Ramos (cell line): ENCODE measurements around the gene CREB5.
"Not testable (repeated sequence)": the region's sequence is repeated elsewhere in the genome, so short reads cannot be mapped to it uniquely, and the experiment has no call there.

Experiments
- in situ Hi-C: fragments of 300-500 bp; cut with MboI; formaldehyde crosslinking; loops from one replicate; pipeline ENCODE4 v1.14.3; 2022; ENCODE audit warnings: low sequenced_read_pairs; ENCODE audit not compliant: unreplicated experiment

CREB5 gene

GRCh38 chr7:28411876-28412662, at the start of gene CREB5:
Gene CREB5 (plus strand): TSS chr7:28412518. CDS start chr7:28412915, 397 bp downstream.
- in situ Hi-C loops: no loop called here

GRCh38 chr7:28362812-28363211, 49.5 kb upstream of the CREB5 start:
- in situ Hi-C loops: no loop called here

- in situ Hi-C loops: no loop called here
Observed at GRCh38 chr7:28364082-28364481, 48.2 kb upstream of the CREB5 start.

GRCh38 chr7:28369523-28369922, 42.8 kb upstream of the CREB5 start:
- in situ Hi-C loops: no loop called here

- in situ Hi-C loops: no loop called here
Observed at GRCh38 chr7:28371846-28372245, 40.5 kb upstream of the CREB5 start.

- in situ Hi-C loops: no loop called here
Observed at GRCh38 chr7:28373990-28374389, 38.3 kb upstream of the CREB5 start.

- in situ Hi-C loops: loop anchor here (25.0 kb wide), 1 partner anchor 262 kb away; no protein-coding TSS in a partner anchor
Observed at GRCh38 chr7:28375729-28376128, 36.6 kb upstream of the CREB5 start.

- in situ Hi-C loops: loop anchor here (25.0 kb wide), 1 partner anchor 261 kb away; no protein-coding TSS in a partner anchor
Observed at GRCh38 chr7:28376634-28377033, 35.7 kb upstream of the CREB5 start.

GRCh38 chr7:28378574-28379149, 33.7 kb upstream of the CREB5 start:
- in situ Hi-C loops: loop anchor here (25.0 kb wide), 1 partner anchor 259 kb away; no protein-coding TSS in a partner anchor

GRCh38 chr7:28381466-28381865, 30.9 kb upstream of the CREB5 start:
- in situ Hi-C loops: loop anchor here (25.0 kb wide), 1 partner anchor 256 kb away; no protein-coding TSS in a partner anchor

GRCh38 chr7:28382144-28382543, 30.2 kb upstream of the CREB5 start:
- in situ Hi-C loops: loop anchor here (25.0 kb wide), 1 partner anchor 255 kb away; no protein-coding TSS in a partner anchor

GRCh38 chr7:28383975-28384374, 28.3 kb upstream of the CREB5 start:
- in situ Hi-C loops: loop anchor here (25.0 kb wide), 1 partner anchor 253 kb away; no protein-coding TSS in a partner anchor

GRCh38 chr7:28389504-28390395, 22.6 kb upstream of the CREB5 start:
- in situ Hi-C loops: loop anchor here (25.0 kb wide), 1 partner anchor 248 kb away; no protein-coding TSS in a partner anchor

- in situ Hi-C loops: loop anchor here (25.0 kb wide), 1 partner anchor 247 kb away; no protein-coding TSS in a partner anchor
Observed at GRCh38 chr7:28390426-28390825, 21.9 kb upstream of the CREB5 start.

GRCh38 chr7:28392289-28392688, 20.0 kb upstream of the CREB5 start:
- in situ Hi-C loops: loop anchor here (25.0 kb wide), 1 partner anchor 245 kb away; no protein-coding TSS in a partner anchor

- in situ Hi-C loops: loop anchor here (5.0 to 25.0 kb wide), 2 partner anchors 242 to 462 kb away; no protein-coding TSS in a partner anchor
Observed at GRCh38 chr7:28395404-28395803, 16.9 kb upstream of the CREB5 start.

- in situ Hi-C loops: loop anchor here (5.0 to 25.0 kb wide), 2 partner anchors 241 to 461 kb away; no protein-coding TSS in a partner anchor
Observed at GRCh38 chr7:28395831-28396230, 16.5 kb upstream of the CREB5 start.

GRCh38 chr7:28397141-28397540, 15.2 kb upstream of the CREB5 start:
- in situ Hi-C loops: loop anchor here (5.0 to 25.0 kb wide), 2 partner anchors 240 to 460 kb away; no protein-coding TSS in a partner anchor

GRCh38 chr7:28400838-28401360, 11.4 kb upstream of the CREB5 start:
- in situ Hi-C loops: no loop called here

GRCh38 chr7:28401567-28401966, 10.8 kb upstream of the CREB5 start:
- in situ Hi-C loops: not testable (repeated sequence)
